HepG2 (cell line): ENCODE measurements around the gene H2AZ2. TPM values are rescaled to one million over a fixed set of nuclear protein-coding genes. Genes with fewer than 3 reads are reported as not detected.

Source experiments
- EZH2 ChIP-seq: conservative IDR thresholded peaks from 2 replicates; pipeline ENCODE4 v1.6.1; 2012; ENCODE audit warnings: mild to moderate bottlenecking, low read depth, low read length, moderate library complexity
- KLF16 ChIP-seq, 2 experiments: sonication (generic) in 1 of 2; formaldehyde crosslinking in 1 of 2; IDR thresholded peaks; 2 replicates each; pipeline versions ENCODE4 v1.6.1 to v1.8.0; 2016 to 2023; ENCODE audit warnings: missing genetic modification reagents in 2 of 2, missing compliant biosample characterization in 1 of 2
- PBX2 ChIP-seq: IDR thresholded peaks from 2 replicates; pipeline ENCODE4 v1.6.1; 2016; ENCODE audit warnings: control low read depth
- RBM22 ChIP-seq: fragments of 200-400 bp; formaldehyde crosslinking; optimal IDR thresholded peaks from 2 replicates; pipeline ENCODE3; 2017; ENCODE audit warnings: mild to moderate bottlenecking, low read length, moderate library complexity
- SALL2 ChIP-seq: sonication (generic); formaldehyde crosslinking; IDR thresholded peaks from 2 replicates; pipeline ENCODE4 v1.8.1; 2023; ENCODE audit warnings: mild to moderate bottlenecking, missing genetic modification reagents, inconsistent platforms
- ZBTB40 ChIP-seq, 2 experiments: fragments of 450-650 bp in 1 of 2; sonication (generic) in 1 of 2; formaldehyde crosslinking in 1 of 2; IDR thresholded peaks; 2 replicates each; pipeline versions ENCODE4 v1.6.1 to v1.8.0; 2016 to 2022; ENCODE audit warnings: antibody characterized with exemption in 1 of 2, mild to moderate bottlenecking in 1 of 2, missing genetic modification reagents in 1 of 2
- ZKSCAN8 ChIP-seq: IDR thresholded peaks from 2 replicates; pipeline ENCODE4 v1.6.1; 2016; ENCODE audit warnings: borderline replicate concordance, missing genetic modification reagents, missing compliant biosample characterization
- ZNF281 ChIP-seq: sonication (generic); formaldehyde crosslinking; IDR thresholded peaks from 2 replicates; pipeline ENCODE4 v1.4.0; 2020; ENCODE audit warnings: missing genetic modification reagents, borderline replicate concordance
- ZNF556 ChIP-seq: sonication (generic); formaldehyde crosslinking; IDR thresholded peaks from 2 replicates; pipeline ENCODE4 v1.4.0; 2020; ENCODE audit warnings: mild to moderate bottlenecking, missing genetic modification reagents, borderline replicate concordance
- ZNF605 ChIP-seq: sonication (generic); formaldehyde crosslinking; IDR thresholded peaks from 2 replicates; pipeline ENCODE4 v1.8.0; 2022; ENCODE audit warnings: mild to moderate bottlenecking, missing genetic modification reagents
- ZSCAN5A ChIP-seq: sonication (generic); formaldehyde crosslinking; IDR thresholded peaks from 2 replicates; pipeline ENCODE4 v1.8.0; 2022; ENCODE audit warnings: mild to moderate bottlenecking, missing genetic modification reagents, borderline replicate concordance
- polyA plus RNA-seq, 8 experiments: library from polyadenylated mRNA; depleted of rRNA in 3 of 8; stranded (reverse) in 7 of 8; unstranded in 1 of 8; fragments of >200 nt; fragmentation: Illumina TruSeq in 4 of 8; extraction: Trizol in 4 of 8; gene quantifications; 2 replicates each; pipeline versions ENCODE4 v1.2.1 to v1.2.3, GENCODE V29; 2011 to 2016; ENCODE audit warnings: low read depth in 4 of 8, missing spikeins in 1 of 8, mixed read lengths in 1 of 8; ENCODE audit not compliant: insufficient read depth in 1 of 8
- total RNA-seq, 5 experiments: library from RNA; depleted of rRNA; stranded (reverse); fragments of >200 nt; fragmentation: Illumina TruSeq; extraction: Trizol; gene quantifications; 2 replicates each; pipeline ENCODE4 v1.2.3, GENCODE V29; 2016; ENCODE audit warnings: low read depth in 1 of 5

H2AZ2 gene
- total and polyA plus RNA-seq, 2 of the 13 experiments (the other 11 are each of a cell fraction or from before 2014, with no cell fraction given): 121 to 223 TPM

- TF ChIP-seq PBX2 (CRISPR knock-in tag) (peak; percentile 97), RBM22 (peak; percentile 53), KLF16 (CRISPR knock-in tag; IDR thresholded peaks at IDR 0.05) (peak in 1 of 2 experiments; percentile 66; a peak in 1 of 4 replicates), ZNF281 (CRISPR knock-in tag) (peak; percentile 91), EZH2 (no peak), ZNF605 (peak; percentile 81; the same call in 1 of the 2 replicates), ZBTB40 (IDR thresholded peaks at IDR 0.05) (no peak), ZBTB40 (CRISPR knock-in tag; IDR thresholded peaks at IDR 0.05) (peak; percentile 53), ZKSCAN8 (CRISPR knock-in tag) (no peak), ZSCAN5A (CRISPR knock-in tag) (peak; percentile 85; the same call in 1 of the 2 replicates), ZNF556 (peak; percentile 23; the same call in 1 of the 2 replicates), SALL2 (CRISPR knock-in tag) (peak; percentile 80; the same call in 1 of the 2 replicates)
These were observed 51.2 kb downstream of the H2AZ2 start, which contains the start of gene PPIA (continued) for GRCh38 chr7:44796504-44797328.
